H1 (cell line): ENCODE data around the gene SLC13A4. TPM values are rescaled to one million over a fixed set of nuclear protein-coding genes. Genes with fewer than 3 reads are reported as not detected.

ENCODE experiments used
- ASH2L ChIP-seq: fragments of 200-600, 300-600 bp; sonication (generic); IDR thresholded peaks from one replicate; pipeline ENCODE4 v1.7.1; 2017; ENCODE audit warnings: low read length
- BCL11A ChIP-seq, 2 experiments: IDR thresholded peaks; one replicate each; pipeline ENCODE4 v1.6.1; 2011; ENCODE audit warnings: low read depth in 2 of 2, low read length in 2 of 2, mild to moderate bottlenecking in 2 of 2
- EZH2 ChIP-seq: fragments of 200-600 bp; sonication (generic); IDR thresholded peaks from 2 replicates; pipeline ENCODE4 v1.7.1; 2012; ENCODE audit warnings: low read depth, mild to moderate bottlenecking, moderate library complexity, low read length, inconsistent platforms; ENCODE audit not compliant: severe bottlenecking
- POLR2A ChIP-seq, 2 experiments: IDR thresholded peaks; 1 replicate in 1 of 2; 2 replicates in 1 of 2; pipeline ENCODE4 v1.6.1; 2011; ENCODE audit warnings: low read depth in 2 of 2, low read length in 2 of 2, mild to moderate bottlenecking in 2 of 2; ENCODE audit errors: control extremely low read depth in 1 of 2
- POU5F1 ChIP-seq: IDR thresholded peaks from 2 replicates; pipeline ENCODE4 v1.6.1; 2011; ENCODE audit warnings: low read depth, mild to moderate bottlenecking, low read length, moderate library complexity
- SIN3A ChIP-seq, 2 experiments: IDR thresholded peaks in 1 of 2; conservative IDR thresholded peaks in 1 of 2; 2 replicates each; pipeline ENCODE4 v1.6.1; 2011 to 2012; ENCODE audit warnings: low read length in 2 of 2, improper control_type of control experiment in 1 of 2, low read depth in 1 of 2, mild to moderate bottlenecking in 1 of 2
- polyA plus RNA-seq, 7 experiments: library from polyadenylated mRNA; depleted of rRNA in 3 of 7; stranded (reverse) in 5 of 7; unstranded in 2 of 7; fragments of >200 nt in 5 of 7; fragments of 200-250 nt in 2 of 7; gene quantifications; 1 replicate in 5 of 7; 2 replicates in 1 of 7; 4 replicates in 1 of 7; pipeline versions ENCODE4 v1.2.1 to v1.2.3, GENCODE V29; 2011 to 2013; ENCODE audit warnings: missing spikeins in 2 of 7, mixed read lengths in 2 of 7
- total RNA-seq: library from RNA; stranded (reverse); fragmentation: NEBNext Ultra II Directional; extraction: Animal tissue kit (Norgen Biotek cat#: 25700); gene quantifications from 2 replicates; pipeline ENCODE4 v1.2.1, GENCODE V29; 2021
- TF ChIP-seq, protein P1 (sequence below): IDR thresholded peaks from 2 replicates; pipeline ENCODE4 v1.6.1; 2012; ENCODE audit warnings: inconsistent platforms
- TF ChIP-seq, protein P2 (sequence below): IDR thresholded peaks from 2 replicates; pipeline ENCODE4 v1.6.1; 2012; ENCODE audit warnings: inconsistent platforms
- TF ChIP-seq, protein P3 (sequence below): fragments of 300-600 bp; sonication (generic); IDR thresholded peaks from 2 replicates; pipeline ENCODE4 v1.7.1; 2012; ENCODE audit warnings: low read length, moderate library complexity, mild to moderate bottlenecking, inconsistent platforms; ENCODE audit not compliant: insufficient replicate concordance

SLC13A4 gene
- total and polyA plus RNA-seq, 2 of the 8 experiments (the other 6 are each of a cell fraction or from before 2014, with no cell fraction given) = 3.9 to 7.5 TPM

DNA sequence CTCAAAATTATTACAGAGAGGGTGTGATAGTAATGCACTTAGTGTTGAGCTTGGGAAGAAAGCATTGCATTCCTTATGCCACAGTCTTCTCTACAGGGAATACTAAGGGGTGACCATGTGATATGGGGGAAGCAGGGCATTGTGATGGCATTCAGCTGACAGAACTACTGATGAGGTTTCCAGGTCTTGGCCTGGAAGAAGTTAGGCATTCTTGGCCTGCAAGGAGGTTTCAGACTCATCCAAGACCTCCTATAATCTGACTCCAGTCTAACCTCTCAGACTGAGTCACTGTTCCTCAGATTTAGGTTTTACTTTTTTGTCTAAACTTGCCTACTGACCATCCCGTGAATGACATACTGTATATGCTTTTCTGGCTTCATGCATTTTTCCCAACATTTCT is 57.8 kb downstream of the SLC13A4 start (continued):
- TF ChIP-seq, protein P1, sequence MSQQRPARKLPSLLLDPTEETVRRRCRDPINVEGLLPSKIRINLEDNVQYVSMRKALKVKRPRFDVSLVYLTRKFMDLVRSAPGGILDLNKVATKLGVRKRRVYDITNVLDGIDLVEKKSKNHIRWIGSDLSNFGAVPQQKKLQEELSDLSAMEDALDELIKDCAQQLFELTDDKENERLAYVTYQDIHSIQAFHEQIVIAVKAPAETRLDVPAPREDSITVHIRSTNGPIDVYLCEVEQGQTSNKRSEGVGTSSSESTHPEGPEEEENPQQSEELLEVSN = no peak
- TF ChIP-seq BCL11A (IDR thresholded peaks at IDR 0.05; ENCODE audit: low read depth in 2 of 2, low read length in 2 of 2) = no peak
- TF ChIP-seq POU5F1 = no peak
- no peak for TF ChIP-seq EZH2
- no peak for TF ChIP-seq SIN3A (conservative IDR thresholded peaks at IDR 0.05 in 1 of 2, IDR thresholded peaks at IDR 0.05 in 1 of 2; ENCODE audit: low read depth in 1 of 2, low read length in 2 of 2)
- TF ChIP-seq, protein P2, sequence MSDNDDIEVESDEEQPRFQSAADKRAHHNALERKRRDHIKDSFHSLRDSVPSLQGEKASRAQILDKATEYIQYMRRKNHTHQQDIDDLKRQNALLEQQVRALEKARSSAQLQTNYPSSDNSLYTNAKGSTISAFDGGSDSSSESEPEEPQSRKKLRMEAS = no peak
- no peak for TF ChIP-seq POLR2A (IDR thresholded peaks at IDR 0.05; ENCODE audit: control extremely low read depth in 1 of 2, low read depth in 2 of 2, low read length in 2 of 2)
- TF ChIP-seq, protein P3, sequence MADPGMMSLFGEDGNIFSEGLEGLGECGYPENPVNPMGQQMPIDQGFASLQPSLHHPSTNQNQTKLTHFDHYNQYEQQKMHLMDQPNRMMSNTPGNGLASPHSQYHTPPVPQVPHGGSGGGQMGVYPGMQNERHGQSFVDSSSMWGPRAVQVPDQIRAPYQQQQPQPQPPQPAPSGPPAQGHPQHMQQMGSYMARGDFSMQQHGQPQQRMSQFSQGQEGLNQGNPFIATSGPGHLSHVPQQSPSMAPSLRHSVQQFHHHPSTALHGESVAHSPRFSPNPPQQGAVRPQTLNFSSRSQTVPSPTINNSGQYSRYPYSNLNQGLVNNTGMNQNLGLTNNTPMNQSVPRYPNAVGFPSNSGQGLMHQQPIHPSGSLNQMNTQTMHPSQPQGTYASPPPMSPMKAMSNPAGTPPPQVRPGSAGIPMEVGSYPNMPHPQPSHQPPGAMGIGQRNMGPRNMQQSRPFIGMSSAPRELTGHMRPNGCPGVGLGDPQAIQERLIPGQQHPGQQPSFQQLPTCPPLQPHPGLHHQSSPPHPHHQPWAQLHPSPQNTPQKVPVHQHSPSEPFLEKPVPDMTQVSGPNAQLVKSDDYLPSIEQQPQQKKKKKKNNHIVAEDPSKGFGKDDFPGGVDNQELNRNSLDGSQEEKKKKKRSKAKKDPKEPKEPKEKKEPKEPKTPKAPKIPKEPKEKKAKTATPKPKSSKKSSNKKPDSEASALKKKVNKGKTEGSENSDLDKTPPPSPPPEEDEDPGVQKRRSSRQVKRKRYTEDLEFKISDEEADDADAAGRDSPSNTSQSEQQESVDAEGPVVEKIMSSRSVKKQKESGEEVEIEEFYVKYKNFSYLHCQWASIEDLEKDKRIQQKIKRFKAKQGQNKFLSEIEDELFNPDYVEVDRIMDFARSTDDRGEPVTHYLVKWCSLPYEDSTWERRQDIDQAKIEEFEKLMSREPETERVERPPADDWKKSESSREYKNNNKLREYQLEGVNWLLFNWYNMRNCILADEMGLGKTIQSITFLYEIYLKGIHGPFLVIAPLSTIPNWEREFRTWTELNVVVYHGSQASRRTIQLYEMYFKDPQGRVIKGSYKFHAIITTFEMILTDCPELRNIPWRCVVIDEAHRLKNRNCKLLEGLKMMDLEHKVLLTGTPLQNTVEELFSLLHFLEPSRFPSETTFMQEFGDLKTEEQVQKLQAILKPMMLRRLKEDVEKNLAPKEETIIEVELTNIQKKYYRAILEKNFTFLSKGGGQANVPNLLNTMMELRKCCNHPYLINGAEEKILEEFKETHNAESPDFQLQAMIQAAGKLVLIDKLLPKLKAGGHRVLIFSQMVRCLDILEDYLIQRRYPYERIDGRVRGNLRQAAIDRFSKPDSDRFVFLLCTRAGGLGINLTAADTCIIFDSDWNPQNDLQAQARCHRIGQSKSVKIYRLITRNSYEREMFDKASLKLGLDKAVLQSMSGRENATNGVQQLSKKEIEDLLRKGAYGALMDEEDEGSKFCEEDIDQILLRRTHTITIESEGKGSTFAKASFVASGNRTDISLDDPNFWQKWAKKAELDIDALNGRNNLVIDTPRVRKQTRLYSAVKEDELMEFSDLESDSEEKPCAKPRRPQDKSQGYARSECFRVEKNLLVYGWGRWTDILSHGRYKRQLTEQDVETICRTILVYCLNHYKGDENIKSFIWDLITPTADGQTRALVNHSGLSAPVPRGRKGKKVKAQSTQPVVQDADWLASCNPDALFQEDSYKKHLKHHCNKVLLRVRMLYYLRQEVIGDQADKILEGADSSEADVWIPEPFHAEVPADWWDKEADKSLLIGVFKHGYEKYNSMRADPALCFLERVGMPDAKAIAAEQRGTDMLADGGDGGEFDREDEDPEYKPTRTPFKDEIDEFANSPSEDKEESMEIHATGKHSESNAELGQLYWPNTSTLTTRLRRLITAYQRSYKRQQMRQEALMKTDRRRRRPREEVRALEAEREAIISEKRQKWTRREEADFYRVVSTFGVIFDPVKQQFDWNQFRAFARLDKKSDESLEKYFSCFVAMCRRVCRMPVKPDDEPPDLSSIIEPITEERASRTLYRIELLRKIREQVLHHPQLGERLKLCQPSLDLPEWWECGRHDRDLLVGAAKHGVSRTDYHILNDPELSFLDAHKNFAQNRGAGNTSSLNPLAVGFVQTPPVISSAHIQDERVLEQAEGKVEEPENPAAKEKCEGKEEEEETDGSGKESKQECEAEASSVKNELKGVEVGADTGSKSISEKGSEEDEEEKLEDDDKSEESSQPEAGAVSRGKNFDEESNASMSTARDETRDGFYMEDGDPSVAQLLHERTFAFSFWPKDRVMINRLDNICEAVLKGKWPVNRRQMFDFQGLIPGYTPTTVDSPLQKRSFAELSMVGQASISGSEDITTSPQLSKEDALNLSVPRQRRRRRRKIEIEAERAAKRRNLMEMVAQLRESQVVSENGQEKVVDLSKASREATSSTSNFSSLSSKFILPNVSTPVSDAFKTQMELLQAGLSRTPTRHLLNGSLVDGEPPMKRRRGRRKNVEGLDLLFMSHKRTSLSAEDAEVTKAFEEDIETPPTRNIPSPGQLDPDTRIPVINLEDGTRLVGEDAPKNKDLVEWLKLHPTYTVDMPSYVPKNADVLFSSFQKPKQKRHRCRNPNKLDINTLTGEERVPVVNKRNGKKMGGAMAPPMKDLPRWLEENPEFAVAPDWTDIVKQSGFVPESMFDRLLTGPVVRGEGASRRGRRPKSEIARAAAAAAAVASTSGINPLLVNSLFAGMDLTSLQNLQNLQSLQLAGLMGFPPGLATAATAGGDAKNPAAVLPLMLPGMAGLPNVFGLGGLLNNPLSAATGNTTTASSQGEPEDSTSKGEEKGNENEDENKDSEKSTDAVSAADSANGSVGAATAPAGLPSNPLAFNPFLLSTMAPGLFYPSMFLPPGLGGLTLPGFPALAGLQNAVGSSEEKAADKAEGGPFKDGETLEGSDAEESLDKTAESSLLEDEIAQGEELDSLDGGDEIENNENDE = no peak
- TF ChIP-seq ASH2L = no peak
